PFSK-1 (cell line): Measurements from ENCODE around the gene GTPBP3.
A peak's percentile ranks its signal among the peaks of the same experiment; 100 is the strongest.

Experiments
- FOXP2 ChIP-seq: optimal IDR thresholded peaks from 2 replicates; pipeline ENCODE3; 2011; ENCODE audit warnings: borderline replicate concordance, control low read depth, inconsistent platforms; ENCODE audit not compliant: insufficient read depth; ENCODE audit errors: extremely low read length, extremely low read depth
- POLR2AphosphoS5 ChIP-seq: IDR thresholded peaks from 2 replicates; pipeline ENCODE4 v1.6.1; 2012; ENCODE audit warnings: low read depth, mild to moderate bottlenecking, control low read depth, low read length, moderate library complexity
- REST ChIP-seq, 2 experiments: IDR thresholded peaks; 2 replicates each; pipeline versions ENCODE4 v1.6.1 to v1.8.0; 2011 to 2012; ENCODE audit warnings: low read depth in 2 of 2, low read length in 2 of 2, control low read depth in 1 of 2, inconsistent platforms in 1 of 2, mild to moderate bottlenecking in 1 of 2, moderate library complexity in 1 of 2; ENCODE audit not compliant: insufficient read depth in 1 of 2
- SIN3A ChIP-seq: IDR thresholded peaks from 2 replicates; pipeline ENCODE4 v1.6.1; 2012; ENCODE audit warnings: mild to moderate bottlenecking, low read length, moderate library complexity, borderline replicate concordance; ENCODE audit not compliant: insufficient read depth
- TAF1 ChIP-seq: IDR thresholded peaks from 2 replicates; pipeline ENCODE4 v1.6.1; 2012; ENCODE audit warnings: low read length, control low read depth, borderline replicate concordance; ENCODE audit not compliant: insufficient read depth

The GTPBP3 gene

GRCh38 chr19:17380426-17381138, 43.2 kb downstream of the GTPBP3 start:
- no peak for TF ChIP-seq SIN3A
- TF ChIP-seq REST (IDR thresholded peaks at IDR 0.05; ENCODE audit: insufficient read depth in 1 of 2, low read depth in 2 of 2, low read length in 2 of 2) = no peak
- no peak for TF ChIP-seq POLR2AphosphoS5
- TF ChIP-seq TAF1 = no peak
- TF ChIP-seq FOXP2 = no peak

GRCh38 chr19:17385878-17386611, 48.7 kb downstream of the GTPBP3 start:
- TF ChIP-seq POLR2AphosphoS5 (no peak), FOXP2 (peak; percentile 45), REST (IDR thresholded peaks at IDR 0.05; ENCODE audit: insufficient read depth in 1 of 2, low read depth in 2 of 2, low read length in 2 of 2) (no peak), TAF1 (no peak), SIN3A (no peak)

- TF ChIP-seq TAF1 = no peak
- no peak for TF ChIP-seq FOXP2
- TF ChIP-seq SIN3A = no peak
- no peak for TF ChIP-seq POLR2AphosphoS5
- TF ChIP-seq REST (IDR thresholded peaks at IDR 0.05; ENCODE audit: insufficient read depth in 1 of 2, low read depth in 2 of 2, low read length in 2 of 2) = no peak
Measured at GRCh38 chr19:17389288-17389687, 51.9 kb downstream of the GTPBP3 start.

GRCh38 chr19:17389957-17390664, 52.8 kb downstream of the GTPBP3 start:
- TF ChIP-seq FOXP2 (no peak), POLR2AphosphoS5 (no peak), SIN3A (no peak), REST (IDR thresholded peaks at IDR 0.05; ENCODE audit: insufficient read depth in 1 of 2, low read depth in 2 of 2, low read length in 2 of 2) (no peak), TAF1 (no peak)
